H1 (cell line): ENCODE data around the gene SUSD6. TPM values are rescaled to one million over a fixed set of nuclear protein-coding genes. Genes with fewer than 3 reads are reported as not detected.

Source experiments
- CTCF ChIA-PET: fragments of 300-600 bp; sonication (Branson Sonifier 250); formaldehyde crosslinking; loops from one replicate; lab custom pipeline; 2021; ENCODE audit not compliant: partially characterized antibody; lab: Charles Lee
- POLR2A ChIA-PET: fragments of 300-600 bp; sonication (Branson Sonifier 250); formaldehyde crosslinking; loops from one replicate; lab custom pipeline; 2021; ENCODE audit warnings: inconsistent platforms; ENCODE audit not compliant: partially characterized antibody; lab: Charles Lee
- DNase-seq, 2 experiments: peaks; one replicate each; pipeline versions ENCODE4 v3.0.0 to v3.0.0-alpha.2; 2010 to 2022; ENCODE audit warnings: low spot score in 2 of 2, low read depth in 1 of 2, mixed read lengths in 1 of 2
- FAIRE-seq: peaks from 2 replicates; lab custom pipeline; 2011; peaks lifted over from hg19 to GRCh38; lab: Jason Lieb, UNC
- H2AFZ ChIP-seq: 2 replicates; pipeline ENCODE4 v1.8.1; 2012; ENCODE audit warnings: low read length, inconsistent platforms
- H2AK5ac ChIP-seq: 2 replicates; pipeline ENCODE4 v1.6.1; 2013; ENCODE audit warnings: low read depth, low read length
- H2BK120ac ChIP-seq: replicated peaks from 2 replicates; pipeline ENCODE3; 2013; ENCODE audit warnings: low read depth, low read length, inconsistent platforms
- H2BK12ac ChIP-seq: 2 replicates; pipeline ENCODE4 v1.6.1; 2013; ENCODE audit warnings: low read depth, low read length
- H2BK15ac ChIP-seq: 2 replicates; pipeline ENCODE4 v1.6.1; 2013; ENCODE audit warnings: low read length
- H2BK20ac ChIP-seq: 2 replicates; pipeline ENCODE4 v1.6.1; 2013; ENCODE audit warnings: low read length
- H2BK5ac ChIP-seq: 2 replicates; pipeline ENCODE4 v1.6.1; 2013; ENCODE audit warnings: low read depth, low read length
- H3K14ac ChIP-seq: 2 replicates; pipeline ENCODE4 v1.6.1; 2013; ENCODE audit warnings: inconsistent platforms; ENCODE audit not compliant: insufficient read length
- H3K18ac ChIP-seq: 2 replicates; pipeline ENCODE4 v1.6.1; 2013; ENCODE audit warnings: low read length; ENCODE audit errors: extremely low read depth
- H3K23ac ChIP-seq: 2 replicates; pipeline ENCODE4 v1.6.1; 2013; ENCODE audit warnings: inconsistent platforms; ENCODE audit not compliant: insufficient read length
- H3K23me2 ChIP-seq: 2 replicates; pipeline ENCODE4 v1.6.1; 2013; ENCODE audit warnings: low read depth, low read length
- H3K27ac ChIP-seq: 2 replicates; pipeline ENCODE4 v1.6.1; 2011; ENCODE audit warnings: low read depth, low read length, inconsistent platforms
- H3K27me3 ChIP-seq, 4 experiments: replicated peaks in 1 of 4; 1 replicate in 1 of 4; 2 replicates in 3 of 4; pipeline versions ENCODE4 v1.6.1 to v1.8.1; 2011 to 2013; ENCODE audit warnings: low read length in 3 of 4, mild to moderate bottlenecking in 3 of 4, inconsistent platforms in 2 of 4, mixed read lengths in 2 of 4, moderate library complexity in 1 of 4; ENCODE audit not compliant: control insufficient read depth in 3 of 4, insufficient read depth in 3 of 4; ENCODE audit errors: extremely low read depth in 1 of 4
- H3K36me3 ChIP-seq, 4 experiments: 2 replicates each; pipeline versions ENCODE4 v1.6.1 to v1.8.1; 2011 to 2013; ENCODE audit warnings: mild to moderate bottlenecking in 4 of 4, low read length in 3 of 4, moderate library complexity in 2 of 4, control low read depth in 1 of 4, inconsistent platforms in 1 of 4; ENCODE audit not compliant: insufficient read depth in 4 of 4, control insufficient read depth in 2 of 4
- H3K4ac ChIP-seq: replicated peaks from 2 replicates; pipeline ENCODE3; 2013; ENCODE audit warnings: low read length, low read depth, mixed read lengths, inconsistent platforms; ENCODE audit not compliant: insufficient read length
- H3K4me1 ChIP-seq, 4 experiments: replicated peaks in 1 of 4; 1 replicate in 1 of 4; 2 replicates in 3 of 4; pipeline versions ENCODE4 v1.6.1 to v1.8.1; 2011 to 2013; ENCODE audit warnings: low read length in 3 of 4, inconsistent platforms in 2 of 4, mixed read lengths in 1 of 4; ENCODE audit not compliant: insufficient read depth in 4 of 4, control insufficient read depth in 3 of 4
- H3K4me2 ChIP-seq, 2 experiments: 2 replicates each; pipeline versions ENCODE4 v1.6.1 to v1.8.1; 2011 to 2013; ENCODE audit warnings: low read depth in 2 of 2, low read length in 2 of 2, control low read depth in 1 of 2, inconsistent platforms in 1 of 2, mild to moderate bottlenecking in 1 of 2; ENCODE audit not compliant: insufficient read depth in 1 of 2
- H3K4me3 ChIP-seq, 4 experiments: fragments of 200-600, 300-600 bp in 1 of 4; sonication (generic), shearing (Covaris generic), sonication (Bioruptor Twin) in 1 of 4; 2 replicates each; pipeline versions ENCODE4 v1.5.1 to v1.8.1; 2011 to 2016; ENCODE audit warnings: low read length in 4 of 4, low read depth in 3 of 4, control low read depth in 2 of 4, inconsistent platforms in 2 of 4, mild to moderate bottlenecking in 2 of 4, mixed read lengths in 1 of 4, moderate library complexity in 1 of 4; ENCODE audit not compliant: insufficient read depth in 2 of 4; ENCODE audit errors: extremely low read depth in 1 of 4
- H3K56ac ChIP-seq: replicated peaks from 2 replicates; pipeline ENCODE3; 2013; ENCODE audit warnings: low read depth, mild to moderate bottlenecking, mixed read lengths, low read length, inconsistent platforms; ENCODE audit not compliant: insufficient read length
- H3K79me1 ChIP-seq: 2 replicates; pipeline ENCODE4 v1.6.1; 2013; ENCODE audit warnings: low read depth, low read length, control low read depth
- H3K79me2 ChIP-seq, 2 experiments: 2 replicates each; pipeline versions ENCODE4 v1.6.1 to v1.8.1; 2012 to 2013; ENCODE audit warnings: low read length in 2 of 2, mild to moderate bottlenecking in 2 of 2, inconsistent platforms in 1 of 2; ENCODE audit not compliant: insufficient read depth in 2 of 2, control insufficient read depth in 1 of 2
- H3K9ac ChIP-seq, 4 experiments: replicated peaks in 1 of 4; 1 replicate in 1 of 4; 2 replicates in 3 of 4; pipeline versions ENCODE4 v1.6.1 to v1.8.1; 2011 to 2013; ENCODE audit warnings: low read depth in 3 of 4, low read length in 3 of 4, control low read depth in 2 of 4, mild to moderate bottlenecking in 2 of 4, moderate library complexity in 2 of 4, inconsistent platforms in 1 of 4; ENCODE audit errors: extremely low read depth in 1 of 4
- H3K9me3 ChIP-seq, 2 experiments: 2 replicates each; pipeline versions ENCODE4 v1.6.1 to v1.8.1; 2012 to 2013; ENCODE audit warnings: mild to moderate bottlenecking in 2 of 2, moderate library complexity in 2 of 2, control low read depth in 1 of 2, inconsistent platforms in 1 of 2, low read depth in 1 of 2, low read length in 1 of 2, mixed read lengths in 1 of 2; ENCODE audit not compliant: insufficient read depth in 2 of 2
- H4K20me1 ChIP-seq, 2 experiments: replicated peaks in 1 of 2; 2 replicates each; pipeline versions ENCODE3 to v1.8.1; 2011 to 2013; ENCODE audit warnings: inconsistent platforms in 2 of 2, low read length in 2 of 2, mild to moderate bottlenecking in 1 of 2; ENCODE audit not compliant: insufficient read depth in 2 of 2, control insufficient read depth in 1 of 2
- H4K5ac ChIP-seq: 2 replicates; pipeline ENCODE4 v1.6.1; 2013; ENCODE audit warnings: low read length, low read depth, mixed read lengths, inconsistent platforms; ENCODE audit not compliant: insufficient read length
- H4K8ac ChIP-seq: 2 replicates; pipeline ENCODE4 v1.8.0; 2013; ENCODE audit warnings: mild to moderate bottlenecking, moderate library complexity, low read length, inconsistent platforms; ENCODE audit not compliant: insufficient read depth; ENCODE audit errors: extremely low read depth
- H4K91ac ChIP-seq: replicated peaks from 2 replicates; pipeline ENCODE3; 2013; ENCODE audit warnings: low read length, mixed read lengths, inconsistent platforms; ENCODE audit not compliant: insufficient read length
- FOSL1 ChIP-seq: IDR thresholded peaks from 2 replicates; pipeline ENCODE4 v1.6.1; 2011; ENCODE audit warnings: mild to moderate bottlenecking, low read depth, low read length, moderate library complexity; ENCODE audit not compliant: insufficient read depth
- ZNF274 ChIP-seq: IDR thresholded peaks from 2 replicates; pipeline ENCODE4 v1.7.0; 2012; ENCODE audit warnings: low read length, borderline replicate concordance; ENCODE audit errors: extremely low read depth
- WGBS, 2 experiments: shearing (Covaris generic) in 1 of 2; methylation state at CpG; one replicate each; pipeline versions ENCODE4 v1.1.6 to v1.1.7; 2013 to 2015; ENCODE audit warnings: low lambda C conversion rate in 2 of 2, mixed read lengths in 2 of 2, inconsistent platforms in 1 of 2, low coverage in 1 of 2, missing lambda C conversion rate in 1 of 2; ENCODE audit not compliant: insufficient replicate concordance in 2 of 2, insufficient coverage in 1 of 2, insufficient read length in 1 of 2; ENCODE audit errors: extremely low coverage in 1 of 2, missing lambda C conversion rate in 1 of 2; 5-methylcytosine and 5-hydroxymethylcytosine counted together
- polyA plus RNA-seq, 7 experiments: library from polyadenylated mRNA; depleted of rRNA in 3 of 7; stranded (reverse) in 5 of 7; unstranded in 2 of 7; fragments of >200 nt in 5 of 7; fragments of 200-250 nt in 2 of 7; gene quantifications; 1 replicate in 5 of 7; 2 replicates in 1 of 7; 4 replicates in 1 of 7; pipeline versions ENCODE4 v1.2.1 to v1.2.3, GENCODE V29; 2011 to 2013; ENCODE audit warnings: missing spikeins in 2 of 7, mixed read lengths in 2 of 7
- total RNA-seq: library from RNA; stranded (reverse); fragmentation: NEBNext Ultra II Directional; extraction: Animal tissue kit (Norgen Biotek cat#: 25700); gene quantifications from 2 replicates; pipeline ENCODE4 v1.2.1, GENCODE V29; 2021

SUSD6 gene
- total and polyA plus RNA-seq, 2 of the 8 experiments (the other 6 are each of a cell fraction or from before 2014, with no cell fraction given), result 3.0 to 3.8 TPM

- CTCF ChIA-PET, result interaction anchor here (1.0 to 1.8 kb wide), 2 partner anchors 10 to 40 kb away, joined by 3 to 8 read pairs; no protein-coding TSS in a partner anchor
- DNase-seq (no peak), FAIRE-seq (no peak)
- Histone ChIP-seq H2BK5ac (no peak overlapping the region), H2BK12ac (no peak overlapping the region), H4K20me1 (peaks cover 0 to under 1% of the 10 kb centered on the region in 2 experiments), H4K91ac (no peak overlapping the region), H3K4me3 (no peak overlapping the region), H2BK20ac (no peak overlapping the region), H3K27ac (no peak overlapping the region), H3K18ac (no peak overlapping the region), H3K4me1 (peaks cover 0 to 3% (median 0%) of the 10 kb centered on the region in 4 experiments; a peak in 1 of 7 replicates), H3K56ac (no peak overlapping the region), H3K14ac (no peak overlapping the region), H3K9ac (no peak overlapping the region), H4K8ac (no peak overlapping the region), H3K4ac (no peak overlapping the region), H3K23me2 (no peaks in the 10 kb centered on the region), H2AFZ (no peak overlapping the region), H2BK120ac (no peak overlapping the region), H3K27me3 (no peaks in the 10 kb centered on the region), H2BK15ac (no peak overlapping the region), H3K79me1 (no peaks in the 10 kb centered on the region; the same call in 1 of the 2 replicates), H3K79me2 (no peaks in the 10 kb centered on the region), H3K4me2 (no peak overlapping the region), H4K5ac (no peak overlapping the region), H3K9me3 (no peaks in the 10 kb centered on the region), H3K36me3 (no peaks in the 10 kb centered on the region), H2AK5ac (no peak overlapping the region), H3K23ac (no peak overlapping the region)
- POLR2A ChIA-PET, result interaction anchor here (0.6 to 1.1 kb wide), 2 partner anchors 15 to 236 kb away, joined by 3 to 6 read pairs; no protein-coding TSS in a partner anchor
- TF ChIP-seq FOSL1 (no peak), ZNF274 (no peak)
- WGBS, 2 experiments, result 88% methylated on average over 5 of the region's 5 CpGs; no CpG with 5 or more reads in 1 of the 2 experiments
Observed at GRCh38 chr14:69620211-69620611, 8.8 kb downstream of the SUSD6 start.
